Right lobe of liver (tissue), 4 donors: ENCODE results near the gene HAUS7.

Experiments
- CTCF ChIP-seq, 4 donors: fragments of 200-600 bp in 3 of 4; fragments of 450-650 bp in 1 of 4; IDR thresholded peaks; one replicate each; pipeline versions ENCODE4 v1.5.1 to v1.8.0; 2016 to 2022; ENCODE audit warnings: antibody characterized with exemption in 4 of 4, mild to moderate bottlenecking in 2 of 4
- POLR2A ChIP-seq: fragments of 450-650 bp; IDR thresholded peaks from one replicate; pipeline ENCODE4 v1.6.1; 2017; ENCODE audit warnings: antibody characterized with exemption, mild to moderate bottlenecking
- donor health status: DM: no; HTN: no; CAD: no.
- donor health status: DM: no; HTN: no; CAD: no.
- donor health status: DM: no; HTN: yes; CAD: no.

DNA sequence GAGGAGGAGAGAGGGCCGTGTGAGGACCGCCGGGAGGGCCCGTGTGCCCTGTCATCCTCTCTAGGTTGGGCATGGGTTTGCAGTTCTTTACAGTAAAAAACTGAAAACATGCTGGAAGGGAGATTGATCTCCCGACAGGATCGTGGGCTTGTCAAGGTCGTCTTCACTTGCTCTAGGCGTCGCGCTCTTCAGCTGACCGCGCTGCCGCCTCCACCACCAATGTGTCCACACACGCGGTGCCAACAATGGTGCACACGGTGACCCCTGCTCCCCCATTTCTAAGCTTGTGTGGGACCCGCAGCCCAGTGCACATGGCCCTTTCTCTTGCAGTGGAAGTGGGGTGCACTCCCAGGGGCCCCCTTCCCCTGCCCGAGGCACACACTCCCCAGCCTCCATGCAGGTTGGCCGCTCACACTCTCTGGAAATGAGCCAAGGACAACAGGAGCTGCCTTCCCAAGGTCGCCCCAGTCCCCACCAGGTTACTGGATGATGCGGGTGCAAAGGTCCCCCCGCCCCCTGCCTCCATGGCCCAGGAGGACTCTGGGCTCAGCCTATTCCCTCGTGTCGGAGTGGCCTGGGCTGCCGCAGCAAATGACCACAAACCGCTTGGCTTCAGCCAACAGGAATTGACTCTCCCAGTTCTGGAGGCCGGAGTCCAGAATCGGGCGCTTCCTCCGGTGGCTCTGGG lies 60.8 kb downstream of the HAUS7 start:
- TF ChIP-seq CTCF (IDR thresholded peaks at IDR 0.05) (no peak), POLR2A (no peak)
